RWPE2 (cell line): ENCODE results near the gene CERS6.

Source experiments
- ATAC-seq: fragments of 200-7000 bp; cut with Tn5 transposase; 3 replicates; pipeline ENCODE4 v1.9.1; 2021; ENCODE audit warnings: low read depth
- DNase-seq: peaks from one replicate; pipeline ENCODE4 v3.0.0-alpha.2; 2020; ENCODE audit warnings: low spot score
- H3K27ac ChIP-seq: fragments of 450-650 bp; 2 replicates; pipeline ENCODE4 v1.5.1; 2017; ENCODE audit warnings: mild to moderate bottlenecking; ENCODE audit not compliant: poor library complexity, severe bottlenecking
- H3K27me3 ChIP-seq: fragments of 250-450 bp; sonication (Bioruptor Pico); 2 replicates; pipeline ENCODE4 v1.5.1; 2021; ENCODE audit warnings: mild to moderate bottlenecking, moderate library complexity; ENCODE audit not compliant: insufficient read depth, poor library complexity, severe bottlenecking
- H3K36me3 ChIP-seq: fragments of 250-450 bp; sonication (Bioruptor Pico); 2 replicates; pipeline ENCODE4 v1.5.1; 2020; ENCODE audit warnings: low read depth, mild to moderate bottlenecking, moderate library complexity
- H3K4me1 ChIP-seq: fragments of 250-450 bp; sonication (Bioruptor Pico); 2 replicates; pipeline ENCODE4 v1.5.1; 2021; ENCODE audit warnings: mild to moderate bottlenecking, moderate library complexity; ENCODE audit not compliant: insufficient read depth, poor library complexity, severe bottlenecking
- H3K4me3 ChIP-seq: fragments of 250-450 bp; sonication (Bioruptor Pico); 2 replicates; pipeline ENCODE4 v1.5.1; 2021; ENCODE audit warnings: mild to moderate bottlenecking, moderate library complexity; ENCODE audit not compliant: severe bottlenecking
- H3K9me3 ChIP-seq: fragments of 250-450 bp; sonication (Bioruptor Pico); 2 replicates; pipeline ENCODE4 v1.5.1; 2021; ENCODE audit warnings: mild to moderate bottlenecking, moderate library complexity; ENCODE audit not compliant: severe bottlenecking
- TF ChIP-seq, protein P1 (sequence below): fragments of 450-650 bp; IDR thresholded peaks from one replicate; pipeline ENCODE4 v1.5.1; 2017; ENCODE audit warnings: mild to moderate bottlenecking, moderate library complexity; ENCODE audit not compliant: poor library complexity, severe bottlenecking

CERS6 gene

DNA sequence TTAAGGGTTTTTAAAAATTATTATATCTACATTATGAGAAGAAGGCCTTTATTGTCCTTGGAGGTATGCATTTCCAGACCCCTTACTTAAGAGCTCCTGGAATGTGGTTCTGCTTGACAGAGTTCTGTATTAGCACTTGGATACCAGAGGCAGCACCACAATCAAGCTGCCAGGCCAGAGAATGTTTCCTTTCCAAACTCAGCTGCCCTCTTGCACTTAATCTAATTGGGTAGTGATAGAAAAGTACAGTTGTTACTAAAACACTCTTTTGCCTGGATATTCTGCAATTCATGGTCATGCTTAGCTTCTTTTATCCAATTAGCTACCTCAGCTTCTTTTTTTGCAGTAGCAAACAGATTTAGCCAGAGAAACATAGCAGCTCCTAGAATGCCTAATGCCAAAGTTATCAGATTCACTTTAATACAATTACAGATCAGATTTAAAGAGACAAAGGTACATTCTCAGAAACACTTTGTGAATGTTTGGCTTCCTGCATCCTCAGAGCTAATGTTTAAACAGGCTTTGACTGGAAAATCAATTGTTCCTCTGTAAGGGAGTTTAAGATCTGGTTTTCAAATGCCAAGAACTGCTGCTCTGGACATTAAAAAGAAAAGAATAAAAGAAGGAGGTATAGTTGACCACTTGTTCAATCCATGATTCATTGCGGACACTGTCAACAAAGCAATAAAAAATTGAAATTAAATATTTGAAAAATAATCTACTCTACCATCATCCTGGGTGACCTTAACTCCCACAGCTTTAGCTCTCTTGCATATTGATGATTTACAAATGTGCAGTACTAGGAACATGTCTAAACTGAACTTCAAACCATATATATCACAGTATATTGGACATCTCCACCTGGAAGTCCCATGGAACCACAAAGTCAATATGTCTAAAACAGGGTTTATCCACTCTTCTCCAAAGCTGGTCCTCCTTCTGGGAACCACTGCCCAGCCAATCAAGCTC lies 359.2 kb downstream of the CERS6 start:
- TF ChIP-seq, protein P1, sequence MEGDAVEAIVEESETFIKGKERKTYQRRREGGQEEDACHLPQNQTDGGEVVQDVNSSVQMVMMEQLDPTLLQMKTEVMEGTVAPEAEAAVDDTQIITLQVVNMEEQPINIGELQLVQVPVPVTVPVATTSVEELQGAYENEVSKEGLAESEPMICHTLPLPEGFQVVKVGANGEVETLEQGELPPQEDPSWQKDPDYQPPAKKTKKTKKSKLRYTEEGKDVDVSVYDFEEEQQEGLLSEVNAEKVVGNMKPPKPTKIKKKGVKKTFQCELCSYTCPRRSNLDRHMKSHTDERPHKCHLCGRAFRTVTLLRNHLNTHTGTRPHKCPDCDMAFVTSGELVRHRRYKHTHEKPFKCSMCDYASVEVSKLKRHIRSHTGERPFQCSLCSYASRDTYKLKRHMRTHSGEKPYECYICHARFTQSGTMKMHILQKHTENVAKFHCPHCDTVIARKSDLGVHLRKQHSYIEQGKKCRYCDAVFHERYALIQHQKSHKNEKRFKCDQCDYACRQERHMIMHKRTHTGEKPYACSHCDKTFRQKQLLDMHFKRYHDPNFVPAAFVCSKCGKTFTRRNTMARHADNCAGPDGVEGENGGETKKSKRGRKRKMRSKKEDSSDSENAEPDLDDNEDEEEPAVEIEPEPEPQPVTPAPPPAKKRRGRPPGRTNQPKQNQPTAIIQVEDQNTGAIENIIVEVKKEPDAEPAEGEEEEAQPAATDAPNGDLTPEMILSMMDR, result no peak
- H3K4me3 ChIP-seq, result no peak overlapping the region
- DNase-seq, result no peak
- H3K9me3 ChIP-seq, result no peaks in the 10 kb centered on the region
- no peak overlapping the region for H3K27ac ChIP-seq
- no peaks in the 10 kb centered on the region for H3K4me1 ChIP-seq
- no peaks in the 10 kb centered on the region for H3K36me3 ChIP-seq
- no peak for ATAC-seq
- no peaks in the 10 kb centered on the region for H3K27me3 ChIP-seq

DNA sequence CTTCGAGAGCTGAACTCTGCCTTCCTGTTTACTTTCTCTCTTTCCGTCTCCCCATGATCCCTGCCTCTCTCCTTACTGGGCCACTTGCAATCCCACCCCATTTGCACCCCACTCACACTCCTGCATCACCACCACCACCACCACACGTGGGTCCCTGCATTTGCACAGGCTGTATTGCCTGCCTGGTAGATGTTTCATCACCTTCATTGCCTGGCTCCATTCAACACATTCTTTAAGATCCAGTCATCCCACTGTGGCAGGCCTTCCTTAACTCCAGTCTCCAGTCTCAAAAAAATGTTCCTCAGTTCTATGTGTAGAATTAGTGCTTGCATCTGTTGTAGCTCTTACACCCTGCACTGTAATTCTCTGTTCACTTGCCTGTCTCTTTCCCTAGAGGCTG lies 360.3 kb downstream of the CERS6 start:
- no peaks in the 10 kb centered on the region for H3K4me1 ChIP-seq
- no peak overlapping the region for H3K27ac ChIP-seq
- H3K9me3 ChIP-seq, result no peaks in the 10 kb centered on the region
- ATAC-seq (peak; percentile 91), DNase-seq (no peak)
- H3K36me3 ChIP-seq, result no peaks in the 10 kb centered on the region
- TF ChIP-seq, protein P1, result no peak
- no peaks in the 10 kb centered on the region for H3K27me3 ChIP-seq
- no peak overlapping the region for H3K4me3 ChIP-seq

DNA sequence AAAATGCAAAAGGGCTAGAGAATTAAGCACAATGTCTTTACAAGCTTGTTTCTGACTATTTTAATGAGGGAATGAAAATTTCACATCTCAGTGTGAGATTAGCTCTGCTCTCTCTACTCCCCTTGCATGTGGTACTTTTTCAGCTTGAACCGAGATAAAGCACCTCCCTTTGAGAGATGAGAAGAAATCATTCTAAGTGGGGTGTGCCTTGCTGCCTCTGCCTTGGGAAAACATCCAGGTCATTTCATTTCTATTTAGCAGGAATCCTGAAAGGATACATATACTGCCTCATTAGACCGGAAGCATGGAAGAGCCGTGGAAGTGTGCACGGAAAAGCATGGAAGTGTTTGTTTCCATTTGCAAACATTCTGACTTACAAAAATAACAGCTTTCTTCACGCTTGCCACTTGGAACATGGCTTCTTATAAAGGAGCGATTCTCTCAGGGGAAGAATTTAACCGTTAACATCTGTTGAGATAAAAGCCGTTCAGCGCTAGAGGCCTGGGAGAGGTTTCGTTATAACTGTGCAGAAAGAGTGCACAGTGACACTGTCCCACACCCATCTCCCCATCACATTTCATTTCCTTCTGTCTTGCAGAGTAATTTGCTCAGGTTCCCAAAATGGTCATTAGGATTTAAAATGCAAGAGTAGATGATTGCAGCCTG lies 363.1 kb downstream of the CERS6 start:
- Histone ChIP-seq H3K27me3 (no peaks in the 10 kb centered on the region), H3K9me3 (no peaks in the 10 kb centered on the region), H3K4me3 (no peak overlapping the region), H3K4me1 (no peaks in the 10 kb centered on the region), H3K36me3 (no peaks in the 10 kb centered on the region), H3K27ac (no peak overlapping the region)
- no peak for ATAC-seq
- TF ChIP-seq, protein P1, result no peak
- DNase-seq, result no peak

DNA sequence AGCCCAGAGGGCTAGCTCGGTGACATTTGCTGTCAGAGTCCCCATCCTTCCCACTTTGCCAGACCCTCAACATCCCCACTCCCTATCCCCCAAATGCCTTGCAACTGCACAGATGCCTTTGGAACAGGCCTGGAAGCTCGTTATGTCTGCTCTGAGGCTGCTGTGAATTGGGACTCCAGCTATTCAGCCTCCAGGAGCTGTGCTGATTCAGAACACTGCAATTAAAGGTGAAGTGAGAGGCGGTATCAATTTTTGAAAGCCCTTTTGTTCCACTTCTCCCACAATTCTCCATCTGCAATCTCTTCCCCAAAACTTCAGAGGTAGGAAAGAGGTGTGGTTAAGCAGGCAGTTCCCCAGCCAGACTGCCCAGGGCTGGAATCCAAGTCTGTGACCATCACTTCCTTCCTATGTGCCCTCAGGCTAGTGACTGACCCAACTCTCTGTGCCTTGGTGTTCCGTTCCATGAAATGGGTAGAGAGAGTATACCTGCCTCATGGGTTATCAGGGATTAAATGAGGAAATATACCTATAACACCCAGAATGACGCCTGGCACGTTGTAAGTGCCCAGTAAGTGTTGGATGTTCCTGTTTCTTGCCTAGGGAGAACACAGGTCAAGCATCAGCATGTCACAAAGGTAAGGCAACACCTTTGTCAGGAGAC lies 363.9 kb downstream of the CERS6 start:
- no peak overlapping the region for H3K27ac ChIP-seq
- no peaks in the 10 kb centered on the region for H3K27me3 ChIP-seq
- no peak overlapping the region for H3K4me3 ChIP-seq
- no peaks in the 10 kb centered on the region for H3K36me3 ChIP-seq
- no peaks in the 10 kb centered on the region for H3K9me3 ChIP-seq
- DNase-seq, result no peak
- no peaks in the 10 kb centered on the region for H3K4me1 ChIP-seq
- TF ChIP-seq, protein P1, result no peak
- ATAC-seq, result no peak
